Measurements from ENCODE around the gene GOLGA6C.
"Not testable (repeated sequence)": the region's sequence is repeated elsewhere in the genome, so short reads cannot be mapped to it uniquely, and the experiment has no call there.

GOLGA6C gene

GRCh38 chr15:75259873-75260272 is 1.7 kb downstream of the GOLGA6C start:
- DNase-seq = not testable (repeated sequence)

- DNase-seq = not testable (repeated sequence)
Observed at GRCh38 chr15:75273751-75274359, 15.7 kb downstream of the GOLGA6C start.

- DNase-seq = not testable (repeated sequence)
Observed at GRCh38 chr15:75274509-75275107, 16.5 kb downstream of the GOLGA6C start.

GRCh38 chr15:75275617-75276016 is 17.5 kb downstream of the GOLGA6C start:
- DNase-seq = not testable (repeated sequence)

- not testable (repeated sequence) for DNase-seq
Observed at GRCh38 chr15:75278497-75278896, 20.4 kb downstream of the GOLGA6C start.

- not testable (repeated sequence) for DNase-seq
Observed at GRCh38 chr15:75282572-75282971, 24.4 kb downstream of the GOLGA6C start, which contains the start of gene GOLGA6D. Gene GOLGA6D (plus strand): TSS chr15:75282835. CDS start chr15:75282876, 41 bp downstream.

- DNase-seq = not testable (repeated sequence)
Observed at GRCh38 chr15:75284152-75284551, 26.0 kb downstream of the GOLGA6C start.

- not testable (repeated sequence) for DNase-seq
Observed at GRCh38 chr15:75293660-75294059, 35.5 kb downstream of the GOLGA6C start.

GRCh38 chr15:75298541-75299310 is 40.6 kb downstream of the GOLGA6C start:
- not testable (repeated sequence) for DNase-seq

- not testable (repeated sequence) for DNase-seq
Observed at GRCh38 chr15:75299311-75299688, 41.2 kb downstream of the GOLGA6C start.

GRCh38 chr15:75300026-75300425 is 41.9 kb downstream of the GOLGA6C start:
- DNase-seq = not testable (repeated sequence)

- no peak for DNase-seq
Observed at GRCh38 chr15:75302318-75302717, 44.2 kb downstream of the GOLGA6C start.

GRCh38 chr15:75302753-75303152 is 44.6 kb downstream of the GOLGA6C start:
- not testable (repeated sequence) for DNase-seq

GRCh38 chr15:75306188-75306587 is 48.1 kb downstream of the GOLGA6C start:
- DNase-seq = no peak

GRCh38 chr15:75307778-75308390 is 49.8 kb downstream of the GOLGA6C start:
- no peak for DNase-seq

- DNase-seq = no peak
Observed at GRCh38 chr15:75309711-75310110, 51.6 kb downstream of the GOLGA6C start.

- DNase-seq = not testable (repeated sequence)
Observed at GRCh38 chr15:75312548-75312947, 54.4 kb downstream of the GOLGA6C start.

GRCh38 chr15:75313116-75313845 is 55.1 kb downstream of the GOLGA6C start:
- no peak for DNase-seq

GRCh38 chr15:75314552-75315290 is 56.6 kb downstream of the GOLGA6C start:
- no peak for DNase-seq

- DNase-seq = not testable (repeated sequence)
Observed at GRCh38 chr15:75319231-75319897, 61.2 kb downstream of the GOLGA6C start.
